Stimulated activated naive CD8-positive, alpha-beta T cell treated with anti-CD3 and anti-CD28 coated beads, Interleukin-15, Interleukin-2, amounts not matched to agents 100 U/mL and 50 U/mL, for 24 hours (primary cell): ENCODE results near the gene UNC13B.
A peak's percentile ranks its signal among the peaks of the same experiment; 100 is the strongest.

Experiments used
- ATAC-seq: fragments of 150-1000 bp; cut with Tn5 transposase; one replicate; pipeline ENCODE4 v1.10.0; 2021
- DNase-seq: peaks from one replicate; pipeline ENCODE4 v3.0.0; 2021

Gene UNC13B

GRCh38 chr9:35277628-35278359 lies 116.0 kb downstream of the UNC13B start:
- ATAC-seq (peak; percentile 29), DNase-seq (no peak)

GRCh38 chr9:35279946-35280345 lies 118.1 kb downstream of the UNC13B start:
- ATAC-seq (no peak), DNase-seq (no peak)

DNA sequence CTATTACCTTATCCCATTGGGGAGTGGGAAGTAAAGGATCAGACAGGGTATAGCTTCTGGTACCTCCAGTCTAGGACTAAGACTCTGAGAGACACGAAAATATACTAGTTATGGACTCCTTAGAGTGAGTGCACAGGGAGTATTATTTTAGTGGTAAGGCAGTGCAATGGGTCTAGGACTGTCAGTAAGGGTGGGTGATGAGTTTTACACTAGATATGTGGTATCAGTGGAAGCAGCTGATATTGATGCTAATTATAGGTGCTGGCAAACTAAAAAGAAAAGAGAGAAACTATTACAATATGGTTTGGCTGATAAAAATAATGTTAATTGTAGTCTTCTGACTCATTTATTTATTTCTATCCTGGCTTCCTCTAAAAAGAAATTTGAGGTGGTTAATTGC lies 118.6 kb downstream of the UNC13B start:
- no peak for ATAC-seq
- DNase-seq = no peak

- ATAC-seq = no peak
- DNase-seq = no peak
These were observed 123.9 kb downstream of the UNC13B start for GRCh38 chr9:35285731-35286130.

GRCh38 chr9:35286381-35286780 lies 124.6 kb downstream of the UNC13B start:
- no peak for ATAC-seq
- DNase-seq = no peak

DNA sequence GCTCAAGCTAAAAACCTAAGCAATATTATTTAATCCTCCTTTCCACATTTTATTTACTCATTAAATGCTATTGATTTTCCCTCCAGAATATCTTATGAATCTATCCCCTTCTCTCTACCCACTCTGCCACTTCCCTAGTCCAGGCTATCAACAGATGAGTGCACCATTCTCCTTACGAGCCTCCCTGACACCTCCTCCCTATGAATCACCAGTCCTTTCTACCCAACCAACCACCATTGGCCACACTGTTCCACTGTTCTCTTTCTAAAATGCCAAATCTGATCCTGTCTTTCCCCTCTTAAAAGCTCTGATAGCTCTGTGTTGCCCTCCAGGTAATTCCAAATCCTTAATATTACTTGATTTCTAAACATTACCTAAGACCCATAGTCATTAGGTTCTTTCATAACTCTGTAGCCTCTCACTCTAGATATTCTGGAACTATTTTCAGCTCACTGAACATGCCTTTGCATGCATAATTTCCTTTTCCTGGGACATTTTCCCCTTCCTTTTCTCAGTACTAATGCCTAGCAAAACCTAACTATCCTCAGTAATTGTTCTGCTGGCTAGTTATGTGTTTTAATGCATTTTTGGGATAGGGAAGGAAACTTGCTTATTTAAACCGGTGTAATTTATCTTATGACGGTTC lies 126.3 kb downstream of the UNC13B start:
- ATAC-seq = peak; percentile 52
- no peak for DNase-seq

- no peak for ATAC-seq
- DNase-seq = no peak
These were observed 127.0 kb downstream of the UNC13B start for GRCh38 chr9:35288778-35289177.

DNA sequence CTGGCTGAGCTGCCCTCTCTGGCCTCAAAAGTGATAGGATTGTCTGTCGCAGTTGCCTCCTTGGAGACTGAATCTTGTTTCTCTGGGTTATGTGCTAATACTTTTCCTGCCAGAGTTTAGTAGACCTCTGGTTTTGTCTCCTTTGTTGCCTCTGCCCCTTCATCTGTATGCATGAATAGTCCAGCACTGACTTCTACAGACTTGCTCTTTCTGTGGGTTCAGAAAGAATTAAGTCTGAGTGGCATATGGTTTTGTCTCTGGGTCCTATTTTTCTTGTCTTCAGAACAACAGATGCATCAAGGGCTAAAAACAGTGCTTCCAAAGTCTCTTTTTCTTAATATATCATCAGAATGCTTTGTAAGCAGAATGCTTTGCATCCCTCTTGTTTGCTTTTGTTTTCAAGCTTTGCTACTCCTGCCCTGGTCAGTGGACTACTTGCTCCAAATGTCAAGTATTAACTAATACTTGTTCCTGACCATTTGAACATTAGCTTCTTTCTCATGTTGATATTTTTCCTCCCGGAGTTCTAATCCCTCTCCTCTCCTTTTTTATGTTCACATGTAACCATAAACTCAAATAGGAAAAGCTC lies 131.7 kb downstream of the UNC13B start:
- DNase-seq (no peak), ATAC-seq (no peak)

- ATAC-seq (no peak), DNase-seq (no peak)
These were observed 132.3 kb downstream of the UNC13B start for GRCh38 chr9:35294066-35294465.

GRCh38 chr9:35294556-35294955 lies 132.7 kb downstream of the UNC13B start:
- ATAC-seq (no peak), DNase-seq (no peak)

DNA sequence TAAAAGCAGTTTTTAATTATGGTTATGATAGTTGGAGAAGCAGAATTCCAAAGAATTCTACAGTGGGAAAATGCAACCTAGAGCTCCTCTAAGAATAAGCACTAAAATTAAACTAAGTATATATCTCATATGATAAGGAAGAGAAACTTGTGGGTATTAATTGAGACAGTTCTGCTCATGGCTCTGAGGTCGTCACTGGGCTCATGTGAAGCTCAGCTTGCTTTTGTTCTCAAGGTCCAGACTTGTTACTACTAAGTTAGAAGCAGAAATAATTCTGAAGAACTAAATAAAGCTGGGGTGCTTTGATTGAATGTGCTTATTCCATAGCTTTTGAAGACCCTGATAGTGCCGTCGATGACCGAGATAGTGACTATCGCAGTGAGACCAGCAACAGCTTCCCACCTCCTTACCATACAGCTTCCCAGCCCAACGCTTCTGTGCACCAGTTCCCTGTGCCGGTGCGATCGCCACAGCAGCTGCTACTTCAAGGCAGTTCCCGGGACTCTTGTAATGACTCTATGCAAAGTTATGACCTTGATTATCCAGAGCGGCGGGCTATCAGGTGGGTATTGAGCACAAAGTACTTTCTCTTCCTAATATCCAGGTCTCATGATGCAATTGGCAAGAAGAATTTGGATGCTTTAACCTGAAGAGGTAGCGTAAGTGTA lies 133.7 kb downstream of the UNC13B start:
- ATAC-seq = no peak
- DNase-seq = no peak

DNA sequence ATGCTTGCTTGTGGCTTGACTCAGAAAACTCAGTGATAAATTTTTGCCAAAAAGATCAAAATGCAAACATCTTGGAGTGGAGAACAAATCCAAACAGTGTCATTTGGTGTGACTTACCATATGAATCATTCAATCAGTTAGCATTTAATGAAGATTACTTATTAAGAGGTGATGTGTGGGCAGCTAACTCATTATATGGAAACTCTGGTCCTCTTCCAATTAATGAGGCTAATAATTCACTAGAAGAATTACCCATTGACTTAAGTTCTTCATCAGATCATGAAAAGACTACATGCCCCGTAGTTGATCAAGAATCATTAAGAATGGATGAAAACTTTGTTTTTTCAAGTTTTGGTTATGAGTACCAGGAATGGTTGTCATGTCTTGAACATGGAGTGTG lies 141.8 kb downstream of the UNC13B start:
- DNase-seq = no peak
- no peak for ATAC-seq

- no peak for DNase-seq
These were observed 144.5 kb downstream of the UNC13B start for GRCh38 chr9:35306283-35306682.

DNA sequence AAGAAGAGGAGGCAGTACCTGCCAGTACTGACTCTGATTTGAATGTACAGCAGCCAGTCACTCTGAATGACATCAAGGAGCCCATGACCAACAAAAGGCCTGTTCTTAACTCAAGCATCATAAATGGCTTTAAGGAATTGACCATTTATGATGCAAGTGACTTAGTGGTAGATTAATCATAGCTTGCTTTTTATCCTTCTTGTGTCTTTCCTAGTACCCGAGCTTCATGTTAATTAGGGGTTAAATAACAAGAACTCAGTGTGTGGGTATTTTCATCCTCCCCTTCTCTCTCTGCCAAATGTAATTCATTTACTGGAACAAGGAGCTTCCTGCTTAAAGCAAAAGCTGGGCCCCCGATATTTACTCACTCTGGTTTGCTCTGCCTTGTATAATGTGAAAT lies 146.5 kb downstream of the UNC13B start:
- no peak for ATAC-seq
- no peak for DNase-seq

More at GRCh38 chr9:35306283-35306682, 144.5 kb downstream of the UNC13B start:
- no peak for ATAC-seq

DNA sequence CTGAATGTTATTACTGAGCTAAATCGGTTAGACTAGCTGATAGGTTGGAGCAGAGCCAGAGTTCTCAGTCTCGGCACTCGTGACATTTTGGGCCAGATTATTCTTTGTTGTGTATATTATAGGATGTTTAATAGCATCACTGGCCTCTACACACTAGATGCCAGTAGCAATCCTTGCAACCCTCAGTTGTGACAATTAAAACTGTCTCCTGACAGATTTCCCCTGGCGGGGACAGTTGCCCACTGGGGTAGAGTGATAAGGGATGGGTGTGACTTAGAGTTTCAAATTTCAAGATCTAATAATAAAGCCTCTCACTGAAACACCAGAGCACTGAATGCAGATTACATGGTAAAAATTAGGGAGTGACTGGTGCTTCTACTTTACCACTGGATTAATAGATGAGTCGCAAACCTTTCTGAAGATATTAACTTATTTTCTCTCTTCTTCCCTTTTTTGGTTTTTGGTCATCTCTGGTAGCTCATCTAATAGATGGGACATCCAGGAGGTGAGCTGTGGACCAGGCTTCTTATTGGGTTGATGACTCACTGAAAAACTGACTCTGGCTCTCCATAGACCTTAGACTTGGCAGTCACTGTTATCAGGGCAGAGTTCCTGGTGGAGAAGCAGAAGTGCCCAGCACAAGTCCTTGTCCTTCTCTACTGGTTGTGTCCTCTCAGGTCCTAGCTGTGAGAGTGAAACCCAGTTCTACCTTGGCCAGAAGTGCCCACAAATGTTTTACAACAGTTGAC lies 150.3 kb downstream of the UNC13B start:
- ATAC-seq = no peak
- DNase-seq = no peak

DNA sequence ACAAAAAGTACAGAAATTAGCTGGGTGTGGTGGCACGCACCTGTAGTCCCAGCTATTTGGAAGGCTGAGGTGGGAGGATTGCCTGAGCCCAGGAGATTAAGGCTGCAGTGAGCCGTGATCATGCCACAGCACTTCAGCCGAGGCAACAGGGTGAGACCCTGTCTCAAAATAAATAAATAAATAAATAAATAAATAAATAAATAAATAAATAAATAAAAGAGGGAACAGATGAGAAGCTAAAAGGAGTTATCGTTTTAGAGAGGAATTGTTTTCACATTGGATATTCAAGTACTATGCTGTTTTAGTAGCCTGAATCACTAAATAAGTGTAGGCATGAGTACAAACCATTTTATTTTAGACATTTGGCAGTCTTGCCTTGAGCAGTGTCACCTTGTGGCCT lies 151.7 kb downstream of the UNC13B start:
- DNase-seq (no peak), ATAC-seq (no peak)

DNA sequence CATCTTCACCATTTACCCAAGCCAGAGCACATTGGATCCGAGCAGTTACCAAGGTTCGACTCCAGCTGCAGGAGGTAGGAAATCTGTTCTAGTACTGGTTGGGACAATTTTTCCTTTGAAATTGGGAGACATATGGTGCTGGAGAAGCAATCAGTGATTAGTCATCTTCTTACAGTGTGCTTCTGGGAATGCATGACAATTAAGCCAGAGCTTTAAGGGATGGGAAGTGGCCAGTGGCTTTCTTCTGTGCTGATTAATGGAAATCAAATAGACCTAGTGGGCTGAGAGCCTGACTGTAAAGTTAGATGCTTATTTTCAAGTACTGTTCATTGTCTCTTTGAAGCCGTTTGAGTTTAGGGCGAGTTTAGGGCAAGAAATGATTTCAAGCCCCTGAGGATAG lies 152.1 kb downstream of the UNC13B start:
- ATAC-seq (no peak), DNase-seq (no peak)

GRCh38 chr9:35318741-35319140 lies 156.9 kb downstream of the UNC13B start:
- DNase-seq (no peak), ATAC-seq (no peak)

DNA sequence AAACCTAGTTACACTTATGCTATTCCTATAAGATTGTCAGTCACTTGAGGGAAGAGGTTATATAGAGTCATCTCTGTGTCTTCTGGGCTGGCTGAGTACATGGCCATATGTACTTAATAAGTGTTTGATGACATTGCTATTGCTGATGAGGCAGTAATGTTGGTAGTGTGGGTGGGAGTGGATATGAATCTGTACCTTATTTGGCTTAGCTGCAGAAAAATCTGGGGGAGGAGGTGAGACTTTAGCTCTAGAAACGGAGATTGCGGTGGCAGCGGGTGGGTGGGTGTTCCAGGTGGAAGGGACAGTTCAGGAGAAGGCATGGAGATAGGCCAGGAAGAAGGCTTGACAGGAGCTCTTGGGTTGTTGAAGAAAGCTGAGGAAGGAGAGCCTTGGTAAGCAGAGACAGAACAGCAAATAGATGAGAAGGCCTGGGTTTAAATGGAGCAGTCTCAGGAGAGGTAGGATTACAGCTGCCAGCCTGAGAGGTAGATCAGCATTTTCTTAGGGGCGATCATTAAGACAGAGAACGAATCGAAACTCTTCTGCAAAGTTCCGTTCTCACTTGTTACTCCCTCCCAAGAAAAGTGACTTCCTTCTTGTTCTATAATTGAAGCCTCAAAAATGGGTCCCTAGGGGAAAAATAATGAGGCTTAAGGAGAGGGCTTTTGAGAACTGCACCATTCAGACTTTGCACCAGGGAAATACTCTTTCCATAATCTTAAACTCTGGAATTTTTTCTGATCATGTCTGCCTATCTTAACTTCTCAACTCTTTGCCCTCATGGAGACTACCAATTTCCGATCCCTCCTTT lies 160.5 kb downstream of the UNC13B start:
- ATAC-seq = no peak
- DNase-seq = no peak

GRCh38 chr9:35324966-35325365 lies 163.2 kb downstream of the UNC13B start:
- no peak for DNase-seq
- ATAC-seq = no peak

- ATAC-seq (no peak), DNase-seq (no peak)
These were observed 171.7 kb downstream of the UNC13B start for GRCh38 chr9:35333551-35333950.

GRCh38 chr9:35335164-35335563 lies 173.4 kb downstream of the UNC13B start:
- ATAC-seq = no peak
- no peak for DNase-seq
